H9 (cell line): Measurements from ENCODE around the gene TENM4. TPM values are rescaled to one million over a fixed set of nuclear protein-coding genes. Genes with fewer than 3 reads are reported as not detected.

Experiments used
- DNase-seq: peaks from one replicate; pipeline ENCODE4 v3.0.0-alpha.2; 2017
- H2AFZ ChIP-seq: one replicate; pipeline ENCODE4 v1.6.1; 2013; ENCODE audit warnings: mild to moderate bottlenecking, low read length, control low read depth, moderate library complexity
- H2AK5ac ChIP-seq: 2 replicates; pipeline ENCODE4 v1.6.1; 2013; ENCODE audit warnings: low read length, control low read depth, mixed read lengths; ENCODE audit not compliant: insufficient read length
- H2BK120ac ChIP-seq: one replicate; pipeline ENCODE4 v1.6.1; 2013; ENCODE audit warnings: low read depth, mild to moderate bottlenecking, low read length, control low read depth, inconsistent platforms; ENCODE audit not compliant: poor library complexity, severe bottlenecking
- H2BK12ac ChIP-seq: 2 replicates; pipeline ENCODE4 v1.6.1; 2013; ENCODE audit warnings: low read length, control low read depth, mixed read lengths, low read depth; ENCODE audit not compliant: insufficient read length
- H2BK15ac ChIP-seq: 2 replicates; pipeline ENCODE4 v1.6.1; 2013; ENCODE audit warnings: low read depth, low read length, control low read depth
- H2BK20ac ChIP-seq: one replicate; pipeline ENCODE4 v1.6.1; 2013; ENCODE audit warnings: low read depth, mild to moderate bottlenecking, low read length, control low read depth, inconsistent platforms; ENCODE audit not compliant: poor library complexity, severe bottlenecking
- H2BK5ac ChIP-seq: 2 replicates; pipeline ENCODE4 v1.6.1; 2013; ENCODE audit warnings: low read length, control low read depth, mixed read lengths; ENCODE audit not compliant: insufficient read length
- H3K14ac ChIP-seq: 2 replicates; pipeline ENCODE4 v1.6.1; 2013; ENCODE audit warnings: low read length, control low read depth; ENCODE audit not compliant: insufficient read depth
- H3K18ac ChIP-seq: 2 replicates; pipeline ENCODE4 v1.6.1; 2013; ENCODE audit warnings: low read depth, mild to moderate bottlenecking, mixed read lengths, low read length, control low read depth; ENCODE audit not compliant: insufficient read length
- H3K23ac ChIP-seq: 2 replicates; pipeline ENCODE4 v1.6.1; 2013; ENCODE audit warnings: low read length, control low read depth, mixed read lengths, low read depth; ENCODE audit not compliant: insufficient read length
- H3K23me2 ChIP-seq: 2 replicates; pipeline ENCODE4 v1.6.1; 2013; ENCODE audit warnings: low read depth, mild to moderate bottlenecking, mixed read lengths, low read length, control low read depth; ENCODE audit not compliant: insufficient read length, poor library complexity, severe bottlenecking
- H3K27ac ChIP-seq: 2 replicates; pipeline ENCODE4 v1.5.1; 2013; ENCODE audit warnings: low read length, control low read depth, mixed read lengths, low read depth; ENCODE audit not compliant: insufficient read length
- H3K27me3 ChIP-seq: 2 replicates; pipeline ENCODE4 v1.6.1; 2013; ENCODE audit warnings: low read length, control low read depth, inconsistent platforms; ENCODE audit not compliant: insufficient read depth
- H3K4ac ChIP-seq: 2 replicates; pipeline ENCODE4 v1.6.1; 2013; ENCODE audit warnings: low read depth, mild to moderate bottlenecking, control low read depth, inconsistent platforms, low read length, moderate library complexity
- H3K4me1 ChIP-seq: 2 replicates; pipeline ENCODE4 v1.6.1; 2013; ENCODE audit warnings: low read length, control low read depth, inconsistent platforms; ENCODE audit not compliant: insufficient read depth
- H3K4me2 ChIP-seq: 2 replicates; pipeline ENCODE4 v1.6.1; 2013; ENCODE audit warnings: low read length, control low read depth, mixed read lengths; ENCODE audit not compliant: insufficient read length, insufficient read depth
- H3K56ac ChIP-seq: 2 replicates; pipeline ENCODE4 v1.6.1; 2013; ENCODE audit warnings: low read depth, mild to moderate bottlenecking, mixed read lengths, low read length, control low read depth; ENCODE audit not compliant: insufficient read length
- H3K79me1 ChIP-seq: 2 replicates; pipeline ENCODE4 v1.6.1; 2013; ENCODE audit warnings: low read depth, mild to moderate bottlenecking, moderate library complexity, low read length, control low read depth, inconsistent platforms; ENCODE audit not compliant: insufficient read depth, poor library complexity, severe bottlenecking
- H3K79me2 ChIP-seq: 2 replicates; pipeline ENCODE4 v1.6.1; 2013; ENCODE audit warnings: low read length, control low read depth, inconsistent platforms; ENCODE audit not compliant: insufficient read depth
- H3K9ac ChIP-seq: 2 replicates; pipeline ENCODE4 v1.6.1; 2013; ENCODE audit warnings: low read length, control low read depth, mixed read lengths; ENCODE audit not compliant: insufficient read length; ENCODE audit errors: extremely low read depth
- H3K9me3 ChIP-seq: one replicate; pipeline ENCODE4 v1.6.1; 2013; ENCODE audit warnings: low read depth, low read length, inconsistent platforms; ENCODE audit not compliant: control insufficient read depth
- H3T11ph ChIP-seq: one replicate; pipeline ENCODE4 v1.6.1; 2013; ENCODE audit warnings: mild to moderate bottlenecking, low read length, control low read depth, inconsistent platforms
- H4K20me1 ChIP-seq: one replicate; pipeline ENCODE4 v1.6.1; 2013; ENCODE audit not compliant: control insufficient read depth, insufficient read length, insufficient read depth
- H4K5ac ChIP-seq: 2 replicates; pipeline ENCODE4 v1.6.1; 2013; ENCODE audit warnings: low read depth, mild to moderate bottlenecking, mixed read lengths, low read length, control low read depth; ENCODE audit not compliant: insufficient read length
- H4K8ac ChIP-seq: replicated peaks from 2 replicates; pipeline ENCODE4 v1.6.1; 2013; ENCODE audit warnings: low read length, control low read depth, mixed read lengths, low read depth; ENCODE audit not compliant: insufficient read length
- H4K91ac ChIP-seq: 2 replicates; pipeline ENCODE4 v1.6.1; 2013; ENCODE audit warnings: low read depth, mild to moderate bottlenecking, moderate library complexity, mixed read lengths, low read length, control low read depth; ENCODE audit not compliant: insufficient read length
- H3K27ac Mint-ChIP-seq, 3 experiments: 2 replicates in 2 of 3; 3 replicates in 1 of 3; pipeline ENCODE4 v1.8.0; 2020 to 2021; ENCODE audit warnings: mixed read lengths in 3 of 3, mild to moderate bottlenecking in 1 of 3, moderate library complexity in 1 of 3
- H3K27me3 Mint-ChIP-seq: 2 replicates; pipeline ENCODE4 v1.8.0; 2021; ENCODE audit warnings: low read depth, mild to moderate bottlenecking, moderate library complexity, mixed read lengths
- H3K36me3 Mint-ChIP-seq, 3 experiments: 2 replicates in 2 of 3; 3 replicates in 1 of 3; pipeline ENCODE4 v1.8.0; 2020 to 2021; ENCODE audit warnings: low read depth in 3 of 3, mixed read lengths in 3 of 3; ENCODE audit not compliant: insufficient read depth in 1 of 3
- H3K4me1 Mint-ChIP-seq, 2 experiments: 2 replicates each; pipeline ENCODE4 v1.8.0; 2020; ENCODE audit warnings: mixed read lengths in 2 of 2
- H3K4me3 Mint-ChIP-seq, 2 experiments: 2 replicates in 1 of 2; 3 replicates in 1 of 2; pipeline ENCODE4 v1.8.0; 2020 to 2021; ENCODE audit warnings: mild to moderate bottlenecking in 2 of 2, mixed read lengths in 2 of 2, moderate library complexity in 1 of 2
- H3K9me3 Mint-ChIP-seq, 2 experiments: 2 replicates in 1 of 2; 3 replicates in 1 of 2; pipeline ENCODE4 v1.8.0; 2020; ENCODE audit warnings: mild to moderate bottlenecking in 2 of 2, mixed read lengths in 2 of 2, moderate library complexity in 1 of 2
- WGBS: extraction: QIAGEN DNeasy Blood & Tissue Kit; methylation state at CpG from one replicate; pipeline ENCODE4 v1.1.7; 2013; ENCODE audit warnings: missing lambda C conversion rate, low lambda C conversion rate, mixed read lengths; ENCODE audit not compliant: insufficient read length; ENCODE audit errors: extremely low coverage; 5-methylcytosine and 5-hydroxymethylcytosine counted together
- total RNA-seq: library from RNA; stranded (reverse); gene quantifications from 2 replicates; pipeline ENCODE4 v1.2.1, GENCODE V29; 2021
- TF ChIP-seq, protein P1 (sequence below): fragments of 200-600 bp; sonication (generic); conservative IDR thresholded peaks from 3 replicates; pipeline ENCODE4 v1.8.0; 2021; ENCODE audit warnings: antibody characterized with exemption, mild to moderate bottlenecking

The TENM4 gene
- total RNA-seq, 1 experiment from 2014 or later, result 4.6 TPM

DNA sequence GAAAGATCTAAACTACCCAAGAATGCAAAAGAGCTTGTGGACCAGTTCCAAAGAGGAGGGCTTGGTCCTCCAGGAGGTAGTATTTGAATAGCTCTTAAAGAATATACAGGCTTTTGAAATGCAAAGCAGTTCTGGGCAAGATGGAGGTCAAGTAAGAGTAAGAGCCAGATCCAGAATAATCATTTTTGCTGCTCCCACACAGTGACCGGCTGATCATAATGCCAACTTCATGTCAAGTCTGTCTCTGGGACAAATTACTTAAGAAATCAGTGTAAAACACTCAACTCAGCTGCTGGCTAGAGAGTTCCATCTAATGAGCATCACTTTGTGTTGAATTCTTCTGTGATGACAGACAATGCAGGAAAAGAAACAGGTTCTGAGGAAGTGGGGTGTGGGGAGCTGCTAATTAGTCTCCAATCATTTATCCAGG is 615.2 kb downstream of the TENM4 start:
- H3K4me3 Mint-ChIP-seq, result no peak overlapping the region
- H4K91ac ChIP-seq, result no peak overlapping the region
- no peak overlapping the region for H2AFZ ChIP-seq
- no CpG with 5 or more reads among the region's 1 CpG for WGBS
- H3K14ac ChIP-seq, result no peak overlapping the region
- H4K8ac ChIP-seq, result no peak overlapping the region
- H3K79me2 ChIP-seq, result no peaks in the 10 kb centered on the region
- no peak overlapping the region for H3K9ac ChIP-seq
- H2BK12ac ChIP-seq, result no peak overlapping the region
- H3K4me1 ChIP-seq, result no peaks in the 10 kb centered on the region; the same call in 1 of the 2 replicates
- no peaks in the 10 kb centered on the region for H4K20me1 ChIP-seq
- TF ChIP-seq, protein P1, sequence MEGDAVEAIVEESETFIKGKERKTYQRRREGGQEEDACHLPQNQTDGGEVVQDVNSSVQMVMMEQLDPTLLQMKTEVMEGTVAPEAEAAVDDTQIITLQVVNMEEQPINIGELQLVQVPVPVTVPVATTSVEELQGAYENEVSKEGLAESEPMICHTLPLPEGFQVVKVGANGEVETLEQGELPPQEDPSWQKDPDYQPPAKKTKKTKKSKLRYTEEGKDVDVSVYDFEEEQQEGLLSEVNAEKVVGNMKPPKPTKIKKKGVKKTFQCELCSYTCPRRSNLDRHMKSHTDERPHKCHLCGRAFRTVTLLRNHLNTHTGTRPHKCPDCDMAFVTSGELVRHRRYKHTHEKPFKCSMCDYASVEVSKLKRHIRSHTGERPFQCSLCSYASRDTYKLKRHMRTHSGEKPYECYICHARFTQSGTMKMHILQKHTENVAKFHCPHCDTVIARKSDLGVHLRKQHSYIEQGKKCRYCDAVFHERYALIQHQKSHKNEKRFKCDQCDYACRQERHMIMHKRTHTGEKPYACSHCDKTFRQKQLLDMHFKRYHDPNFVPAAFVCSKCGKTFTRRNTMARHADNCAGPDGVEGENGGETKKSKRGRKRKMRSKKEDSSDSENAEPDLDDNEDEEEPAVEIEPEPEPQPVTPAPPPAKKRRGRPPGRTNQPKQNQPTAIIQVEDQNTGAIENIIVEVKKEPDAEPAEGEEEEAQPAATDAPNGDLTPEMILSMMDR, result no peak
- H3K27me3 Mint-ChIP-seq, result peaks cover 3% of the 10 kb centered on the region
- no peaks in the 10 kb centered on the region for H3K9me3 Mint-ChIP-seq
- no peak overlapping the region for H3K4ac ChIP-seq
- H3K79me1 ChIP-seq, result no peaks in the 10 kb centered on the region
- no peak overlapping the region for H2BK5ac ChIP-seq
- no peaks in the 10 kb centered on the region for H3K23me2 ChIP-seq
- H2BK20ac ChIP-seq, result no peak overlapping the region
- H2BK120ac ChIP-seq, result no peak overlapping the region
- H3K27ac ChIP-seq, result no peak overlapping the region
- no peak overlapping the region for H3K4me2 ChIP-seq
- H3K9me3 ChIP-seq, result no peaks in the 10 kb centered on the region
- H3K36me3 Mint-ChIP-seq, result no peaks in the 10 kb centered on the region
- no peak overlapping the region for H2AK5ac ChIP-seq
- H3K23ac ChIP-seq, result no peak overlapping the region
- no peak overlapping the region for H3K27ac Mint-ChIP-seq
- H3T11ph ChIP-seq, result no peak overlapping the region
- H3K56ac ChIP-seq, result no peak overlapping the region
- no peak overlapping the region for H4K5ac ChIP-seq
- H3K4me1 Mint-ChIP-seq, result peaks cover 14% of the 10 kb centered on the region in 2 experiments
- H2BK15ac ChIP-seq, result no peak overlapping the region
- no peak for DNase-seq
- no peak overlapping the region for H3K18ac ChIP-seq
- no peaks in the 10 kb centered on the region for H3K27me3 ChIP-seq
